Stimulated activated CD8-positive, alpha-beta memory T cell treated with anti-CD3 and anti-CD28 coated beads, Interleukin-2, amount 100 ng/mL, for 48 hours (primary cell): ENCODE data around the gene ATRIP.
"Not testable (repeated sequence)": the region's sequence is repeated elsewhere in the genome, so short reads cannot be mapped to it uniquely, and the experiment has no call there.

ENCODE experiments used
- DNase-seq, 2 donors: peaks; one replicate each; pipeline ENCODE4 v3.0.0-alpha.2; 2020; ENCODE audit warnings: low read depth in 2 of 2

Gene ATRIP

GRCh38 chr3:48468329-48468731, 21.8 kb downstream of the ATRIP start:
- DNase-seq = no peak

GRCh38 chr3:48469046-48469915, 22.7 kb downstream of the ATRIP start:
- no peak for DNase-seq

GRCh38 chr3:48470286-48470685, 23.7 kb downstream of the ATRIP start:
- DNase-seq = no peak

DNA sequence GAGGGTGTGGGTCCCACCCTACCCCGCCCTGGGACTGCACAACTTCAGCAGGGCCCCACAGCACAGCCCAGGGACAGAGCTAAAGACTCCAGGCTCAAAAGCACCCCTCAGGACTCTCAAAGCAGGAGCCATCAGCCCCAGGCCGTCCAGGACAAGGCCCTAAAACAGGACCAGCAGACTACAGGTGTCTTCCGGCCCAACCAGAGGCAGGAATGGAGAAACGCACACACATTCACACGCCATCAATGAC, 26.1 kb downstream of the ATRIP start:
- DNase-seq = no peak

- DNase-seq = peak; percentile 92
These were observed 26.5 kb downstream of the ATRIP start for GRCh38 chr3:48472923-48473616.

- DNase-seq = no peak
These were observed 27.0 kb downstream of the ATRIP start for GRCh38 chr3:48473617-48473952.

- not testable (repeated sequence) for DNase-seq
These were observed 27.5 kb downstream of the ATRIP start for GRCh38 chr3:48474031-48474430.

DNA sequence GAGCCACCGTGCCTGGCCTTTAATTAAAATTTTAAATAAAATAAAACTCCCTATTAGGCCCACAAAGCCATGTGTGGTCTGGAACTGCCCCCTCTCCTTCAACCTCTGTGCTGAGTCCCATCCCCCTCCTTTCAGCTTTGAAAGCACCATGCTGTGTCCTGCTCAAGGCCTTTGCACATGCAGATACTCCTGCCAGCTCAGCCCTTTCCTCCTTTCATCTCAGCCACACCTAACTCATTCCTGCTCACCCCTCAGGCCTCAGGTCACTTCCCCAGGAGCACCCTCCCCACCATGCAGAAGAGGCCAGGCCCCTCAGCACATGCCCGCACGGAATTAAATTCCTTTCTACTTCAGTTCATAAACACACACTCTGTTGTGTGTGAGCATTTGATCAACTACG, 28.1 kb downstream of the ATRIP start:
- no peak for DNase-seq

GRCh38 chr3:48475188-48475587, 28.7 kb downstream of the ATRIP start:
- DNase-seq = no peak

DNA sequence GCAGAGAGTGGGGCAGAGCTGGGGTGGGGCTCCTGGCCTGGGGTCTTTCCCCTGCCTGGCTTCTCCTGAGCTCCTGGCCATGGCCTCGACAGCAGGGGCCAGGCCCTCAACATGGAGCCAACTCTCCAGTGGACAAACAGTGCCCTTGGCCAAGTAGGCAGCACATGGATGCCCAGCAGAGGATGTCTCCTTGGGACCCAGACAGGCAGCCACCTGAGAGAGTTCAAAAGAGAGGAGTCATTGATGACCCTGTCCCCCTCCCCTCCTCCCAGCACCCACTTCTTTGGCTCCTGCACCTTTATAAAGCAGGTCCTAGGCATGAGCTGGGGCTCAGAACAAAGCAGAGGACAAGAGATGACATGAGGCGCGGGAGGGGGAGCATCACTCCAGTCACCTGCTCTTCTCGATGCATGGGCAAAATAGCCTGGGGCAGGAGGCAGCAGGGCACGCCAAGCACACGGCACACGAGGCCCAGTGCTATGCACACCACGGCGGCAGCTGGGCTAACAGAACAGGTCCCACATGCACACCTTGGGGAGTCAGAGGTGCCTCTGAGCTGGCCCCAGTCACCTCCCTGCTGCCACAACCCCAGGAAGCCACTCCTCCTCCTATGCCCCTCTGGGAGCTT, 30.0 kb downstream of the ATRIP start:
- DNase-seq = no peak

GRCh38 chr3:48477959-48478520, 31.5 kb downstream of the ATRIP start:
- no peak for DNase-seq

DNA sequence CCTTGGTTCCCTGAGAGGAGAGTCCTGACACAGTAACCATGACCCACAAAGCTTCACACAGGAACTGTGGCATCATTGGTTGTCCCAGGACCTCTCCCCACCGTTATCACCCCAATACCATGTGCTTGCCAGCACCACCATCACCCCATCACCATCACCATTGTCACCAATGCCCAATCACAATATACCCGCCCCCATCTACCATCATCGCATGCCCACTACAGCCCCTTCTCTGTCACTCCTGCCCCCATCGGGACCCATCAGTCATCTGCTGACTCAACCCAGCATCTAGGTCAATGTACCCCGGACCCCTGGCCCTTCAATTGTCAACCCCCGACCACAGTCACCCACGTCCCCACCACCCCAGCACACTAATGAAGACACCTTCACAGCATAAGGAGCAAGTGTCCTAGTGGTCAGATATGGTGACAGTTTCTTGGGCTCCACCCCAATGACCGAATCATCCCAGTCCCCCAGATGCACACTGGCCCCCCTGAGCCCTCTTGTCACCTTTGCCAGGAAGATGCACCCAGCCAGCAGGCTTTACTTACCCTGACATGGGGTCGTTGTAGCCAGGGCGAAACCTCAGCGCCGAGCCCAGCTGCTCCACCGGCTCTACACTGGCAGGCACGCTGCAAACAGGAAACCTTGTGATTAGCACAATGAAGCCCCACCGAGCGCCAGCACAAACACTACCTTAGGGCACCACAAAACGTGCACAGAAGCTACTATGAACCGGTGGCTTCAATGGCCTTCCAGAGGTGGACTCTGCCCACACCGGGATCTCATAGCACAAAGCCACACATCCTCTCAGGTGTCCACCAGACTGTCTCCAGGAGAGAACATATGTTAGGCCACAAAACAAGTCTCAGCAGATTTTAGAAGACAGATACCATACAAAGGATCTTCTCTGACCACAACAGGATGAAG, 32.4 kb downstream of the ATRIP start:
- no peak for DNase-seq

DNA sequence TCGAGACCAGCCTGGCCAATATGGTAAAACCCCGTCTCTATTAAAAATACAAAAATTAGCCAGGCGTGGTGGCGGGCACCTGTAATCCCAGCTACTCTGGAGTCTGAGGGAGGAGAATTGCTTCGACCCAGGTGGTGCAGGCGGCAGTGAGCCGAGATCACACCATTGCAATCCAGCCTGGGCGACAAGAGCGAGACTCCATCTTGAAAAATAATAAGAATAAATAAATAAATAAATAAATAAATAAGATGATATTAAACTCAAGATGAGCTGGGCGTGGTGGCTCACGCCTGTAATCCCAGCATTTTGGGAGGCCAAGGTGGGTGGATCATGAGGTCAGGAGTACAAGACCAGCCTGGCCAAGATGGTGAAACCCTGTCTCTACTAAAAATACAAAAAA, 34.4 kb downstream of the ATRIP start:
- DNase-seq = not testable (repeated sequence)

DNA sequence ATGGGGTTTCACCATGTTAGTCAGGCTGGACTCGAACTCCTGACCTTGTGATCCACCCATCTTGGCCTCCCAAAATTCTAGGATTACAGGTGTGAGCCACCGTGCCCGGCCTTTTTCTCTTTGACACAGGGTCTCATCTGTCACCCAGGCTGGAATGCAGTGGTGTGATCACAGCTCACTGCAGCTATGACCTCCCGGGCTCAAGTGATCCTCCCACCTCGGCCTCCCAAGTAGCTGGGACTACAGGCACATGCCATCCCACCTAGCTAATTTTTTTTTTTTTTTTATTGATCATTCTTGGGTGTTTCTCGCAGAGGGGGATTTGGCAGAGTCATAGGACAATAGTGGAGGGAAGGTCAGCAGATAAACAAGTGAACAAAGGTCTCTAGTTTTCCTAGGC, 36.3 kb downstream of the ATRIP start:
- not testable (repeated sequence) for DNase-seq

DNA sequence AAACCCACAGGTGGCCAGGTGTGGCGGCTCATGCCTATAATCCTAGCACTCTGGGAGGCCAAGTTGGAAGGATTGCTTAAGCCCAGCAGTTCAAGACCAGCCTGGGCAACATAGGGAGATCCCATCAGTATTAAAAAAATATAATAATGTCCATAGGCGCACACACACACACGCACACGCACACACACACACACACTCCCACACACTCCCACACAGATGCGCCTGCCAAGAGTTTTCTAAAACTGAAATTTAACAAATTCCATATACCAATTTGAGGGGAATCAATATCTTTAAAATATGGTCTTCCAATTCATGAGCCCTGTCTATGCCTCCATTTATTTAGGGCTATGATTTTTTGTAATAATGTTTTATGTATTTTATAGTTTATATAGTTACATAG, 40.4 kb downstream of the ATRIP start:
- DNase-seq = no peak

DNA sequence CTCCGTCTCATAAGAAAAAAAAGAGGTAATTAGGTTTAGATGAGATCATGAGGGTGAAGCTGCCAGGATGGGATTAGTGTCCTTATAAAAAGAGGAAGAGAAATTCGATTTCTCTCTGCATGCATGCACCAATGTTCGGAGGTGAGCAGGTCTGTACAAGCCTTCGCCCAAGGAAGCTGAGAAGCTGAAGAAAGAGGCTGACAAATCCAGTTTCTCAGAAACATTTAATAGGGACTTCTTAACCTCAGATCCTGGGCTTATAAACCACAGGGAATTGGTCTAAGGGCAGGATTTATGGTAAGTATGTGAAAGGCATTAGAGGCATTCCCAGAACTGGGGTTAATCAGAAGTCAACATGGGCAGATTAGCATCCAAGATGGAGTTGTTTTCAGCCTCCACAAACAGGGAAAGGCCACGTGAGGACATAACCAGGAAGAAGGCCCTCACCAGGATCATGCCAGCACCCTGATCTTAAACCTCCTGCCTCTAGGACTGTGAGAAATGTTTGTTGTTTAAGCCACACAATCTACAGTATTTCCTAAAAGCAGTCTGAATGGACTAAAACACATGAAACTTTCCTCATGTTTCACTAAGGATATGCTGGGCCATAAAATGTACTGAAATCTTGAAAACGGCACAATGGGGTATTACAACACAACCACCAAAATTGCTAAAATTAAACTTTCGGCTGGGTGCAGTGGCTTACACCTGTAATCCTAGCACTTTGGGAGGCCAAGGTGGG, 46.1 kb downstream of the ATRIP start:
- no peak for DNase-seq

- DNase-seq = no peak
These were observed 46.6 kb downstream of the ATRIP start for GRCh38 chr3:48493203-48493501.

DNA sequence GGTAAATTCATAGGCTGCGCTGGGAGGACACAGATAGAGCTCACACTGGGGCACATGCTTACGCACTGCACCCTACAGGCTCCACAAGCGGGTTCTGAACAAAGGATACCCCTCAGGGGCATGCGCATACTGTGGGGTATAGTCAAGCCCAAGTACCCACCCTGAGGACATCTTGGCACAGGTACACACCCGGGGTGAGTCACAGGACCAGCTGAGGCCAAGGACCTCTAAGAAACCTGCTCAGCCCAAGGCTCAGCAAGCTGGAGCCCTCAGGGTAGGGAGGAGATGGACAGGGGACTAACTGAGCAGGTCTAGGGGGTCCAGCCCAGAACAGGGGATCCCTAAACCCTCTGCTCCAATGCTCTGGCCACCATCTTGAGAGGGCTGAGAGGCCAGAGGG, 54.1 kb downstream of the ATRIP start:
- no peak for DNase-seq

GRCh38 chr3:48501196-48501595, 54.7 kb downstream of the ATRIP start:
- DNase-seq = no peak

DNA sequence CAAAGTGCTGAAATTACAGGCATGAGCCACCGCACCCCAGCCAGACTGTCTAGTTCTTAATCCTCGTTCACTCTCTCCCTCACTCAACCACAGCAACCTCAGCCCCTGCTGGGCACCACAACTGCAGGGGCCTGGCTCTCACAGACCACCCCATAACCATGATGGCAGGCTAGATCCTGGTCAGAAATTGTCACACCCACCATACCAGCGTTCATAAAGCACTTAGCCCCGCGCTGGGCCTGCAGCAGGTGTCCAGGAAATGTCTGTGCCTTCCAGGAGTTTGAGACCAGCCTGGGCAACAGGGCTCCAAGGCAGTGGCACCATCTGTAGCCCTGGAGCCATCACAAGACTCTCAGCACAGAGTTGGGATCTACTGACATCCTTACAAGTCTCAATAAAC, 55.6 kb downstream of the ATRIP start:
- DNase-seq = no peak

DNA sequence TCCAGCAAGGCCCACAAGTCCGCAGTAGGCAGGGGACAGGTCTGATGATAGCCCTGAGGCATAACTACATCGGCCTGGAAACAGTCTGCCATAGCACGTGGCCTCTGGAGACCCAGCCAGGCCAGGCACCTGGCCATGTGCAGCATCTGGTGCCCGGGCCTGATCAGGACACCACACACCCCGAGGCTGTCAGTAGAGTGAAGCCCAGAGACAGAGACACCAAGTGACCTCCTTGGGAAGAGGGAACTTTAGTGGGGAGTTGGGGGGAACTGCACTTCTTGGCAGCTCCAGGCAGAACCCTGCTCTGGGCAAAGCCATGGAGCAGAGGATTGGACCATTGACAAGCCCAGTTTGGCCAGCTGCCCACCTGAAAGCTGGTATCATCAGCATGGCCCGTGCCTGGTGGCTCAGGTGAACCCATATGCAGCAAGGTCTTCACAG, 56.2 kb downstream of the ATRIP start:
- no peak for DNase-seq
